ENCODE data around the gene KRTAP9-1. TPM values are rescaled to one million over a fixed set of nuclear protein-coding genes. Genes with fewer than 3 reads are reported as not detected.
"Not testable (repeated sequence)": the region's sequence is repeated elsewhere in the genome, so short reads cannot be mapped to it uniquely, and the experiment has no call there.

KRTAP9-1 gene, protein sequence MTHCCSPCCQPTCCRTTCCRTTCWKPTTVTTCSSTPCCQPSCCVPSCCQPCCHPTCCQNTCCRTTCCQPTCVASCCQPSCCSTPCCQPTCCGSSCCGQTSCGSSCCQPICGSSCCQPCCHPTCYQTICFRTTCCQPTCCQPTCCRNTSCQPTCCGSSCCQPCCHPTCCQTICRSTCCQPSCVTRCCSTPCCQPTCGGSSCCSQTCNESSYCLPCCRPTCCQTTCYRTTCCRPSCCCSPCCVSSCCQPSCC
- not detected in 2 replicates for total RNA-seq
- not detected in 2 replicates for polyA plus RNA-seq
- polyA plus RNA-seq (2011; cell fraction: cytosol; rRNA removed) = not detected in 2 replicates
- polyA plus RNA-seq (2011; cell fraction: nucleus; rRNA removed) = not detected in 2 replicates
- polyA plus RNA-seq (2012) = not detected in 2 replicates
- not detected in 2 replicates for polyA minus RNA-seq
- not detected for polyA minus RNA-seq (2011; cell fraction: cytosol; rRNA and poly(A)+ RNA removed)
- polyA minus RNA-seq (2011; cell fraction: nucleus; rRNA and poly(A)+ RNA removed) = not detected in 2 replicates
- Bru-seq, nascent RNA = not detected
- not detected for BruChase-seq, experiment 1, labeled RNA remaining after a 6-hour chase
- not detected for BruChase-seq, experiment 2, labeled RNA remaining after a 2-hour chase
- long read RNA-seq = 0 reads

DNA sequence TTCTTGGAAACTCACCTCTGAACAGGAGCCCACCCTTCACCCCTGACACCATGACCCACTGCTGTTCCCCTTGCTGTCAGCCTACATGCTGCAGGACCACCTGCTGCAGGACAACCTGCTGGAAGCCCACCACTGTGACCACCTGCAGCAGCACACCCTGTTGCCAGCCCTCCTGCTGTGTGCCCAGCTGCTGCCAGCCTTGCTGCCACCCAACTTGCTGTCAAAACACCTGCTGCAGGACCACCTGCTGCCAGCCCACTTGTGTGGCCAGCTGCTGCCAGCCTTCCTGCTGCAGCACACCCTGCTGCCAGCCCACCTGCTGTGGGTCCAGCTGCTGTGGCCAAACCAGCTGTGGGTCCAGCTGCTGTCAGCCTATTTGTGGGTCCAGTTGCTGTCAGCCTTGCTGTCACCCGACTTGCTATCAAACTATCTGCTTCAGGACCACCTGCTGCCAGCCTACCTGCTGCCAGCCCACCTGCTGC lies at the start of gene KRTAP9-1:
TSS of gene KRTAP9-1 (plus strand) at position 51 of the 482 bp plus-strand sequence. CDS start at position 51, 0 bp downstream.
- H3K9ac ChIP-seq (replicated peaks; ENCODE audit: extremely low read depth, insufficient read depth, low read length); H3K4me3 ChIP-seq (replicated peaks in 1 of 3; ENCODE audit: insufficient read depth in 1 of 3, low read depth in 1 of 3, low read length in 3 of 3); H3K9me1 ChIP-seq (replicated peaks; ENCODE audit: control insufficient read depth, extremely low read depth, insufficient read depth, low read length); POLR2A ChIA-PET; DNase-seq (ENCODE audit: low read depth, low spot score); intact Hi-C loops (cut with micrococcal nuclease); dilution Hi-C loops (cut with MboI; ENCODE audit: extremely low pct_ligation_motif_present, low sequenced_read_pairs); FAIRE-seq; H4K20me1 ChIP-seq (replicated peaks; ENCODE audit: control insufficient read depth, extremely low read depth, insufficient read depth, low read length); H3K9me3 ChIP-seq (replicated peaks; ENCODE audit: control insufficient read depth, insufficient read depth, low read length); H3K27ac ChIP-seq (ENCODE audit: insufficient read depth, low read depth, low read length); H3K27me3 ChIP-seq (ENCODE audit: control insufficient read depth in 2 of 2, insufficient read depth in 2 of 2, low read length in 2 of 2); H3K79me2 ChIP-seq (ENCODE audit: control insufficient read depth, insufficient read depth, low read length); H3K4me1 ChIP-seq (ENCODE audit: control insufficient read depth, extremely low read depth, insufficient read depth, low read length); H3K4me2 ChIP-seq (ENCODE audit: insufficient read depth, low read length); H2AFZ ChIP-seq (ENCODE audit: low read depth, low read length); BruUV-seq (replicated peaks); H3K36me3 ChIP-seq (ENCODE audit: control insufficient read depth in 2 of 2, extremely low read depth in 1 of 2, insufficient read depth in 2 of 2, low read length in 2 of 2); CTCF ChIA-PET: not testable (repeated sequence)

DNA sequence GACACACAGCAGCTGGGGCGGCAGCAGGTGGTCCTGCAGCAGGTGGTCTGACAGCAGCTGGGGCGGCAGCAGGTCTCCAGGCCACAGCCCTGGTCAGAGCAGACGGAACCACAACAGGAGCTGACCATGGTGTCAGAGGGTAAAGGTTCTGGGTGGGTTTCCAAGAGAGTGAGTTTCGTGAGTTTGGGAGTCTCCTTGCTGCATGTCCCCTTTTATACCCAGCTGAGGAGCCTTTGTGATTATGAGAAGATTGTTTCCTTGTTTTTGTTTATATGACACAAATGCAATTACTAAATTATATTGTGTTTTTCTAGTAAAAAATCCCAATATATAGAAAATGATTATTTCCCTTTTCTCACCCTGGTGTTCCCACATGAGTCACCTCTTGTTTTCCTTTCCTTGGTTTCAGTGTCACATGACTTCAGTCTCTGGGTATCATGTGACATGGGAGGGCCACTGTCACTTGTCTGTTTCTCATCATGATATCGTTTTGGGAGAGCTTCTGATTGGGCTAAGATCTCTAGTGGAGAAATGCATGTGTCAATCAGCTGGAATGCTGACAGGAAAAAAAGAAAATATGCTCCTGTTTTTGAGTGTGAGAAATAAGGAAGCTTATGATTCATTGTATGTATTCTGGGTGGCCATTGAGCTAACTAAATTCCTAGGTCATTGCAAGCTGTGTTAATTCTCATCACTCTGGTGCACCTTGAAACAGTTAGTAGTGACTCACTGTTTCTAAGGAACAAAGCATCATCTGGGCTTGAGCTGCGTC lies 49.1 kb upstream of the KRTAP9-1 start, which contains the start of gene KRTAP4-6:
TSS of gene KRTAP4-6 (minus strand) at position 185 of the 772 bp plus-strand sequence. CDS start at position 128, 57 bp downstream.
- no peak for TF ChIP-seq MYC (IDR thresholded peaks at IDR 0.05; ENCODE audit: low read depth, low read length)
- TF ChIP-seq FOS (IDR thresholded peaks at IDR 0.05; ENCODE audit: borderline replicate concordance, insufficient read depth, low read length) = no peak
- TF ChIP-seq, protein P1, sequence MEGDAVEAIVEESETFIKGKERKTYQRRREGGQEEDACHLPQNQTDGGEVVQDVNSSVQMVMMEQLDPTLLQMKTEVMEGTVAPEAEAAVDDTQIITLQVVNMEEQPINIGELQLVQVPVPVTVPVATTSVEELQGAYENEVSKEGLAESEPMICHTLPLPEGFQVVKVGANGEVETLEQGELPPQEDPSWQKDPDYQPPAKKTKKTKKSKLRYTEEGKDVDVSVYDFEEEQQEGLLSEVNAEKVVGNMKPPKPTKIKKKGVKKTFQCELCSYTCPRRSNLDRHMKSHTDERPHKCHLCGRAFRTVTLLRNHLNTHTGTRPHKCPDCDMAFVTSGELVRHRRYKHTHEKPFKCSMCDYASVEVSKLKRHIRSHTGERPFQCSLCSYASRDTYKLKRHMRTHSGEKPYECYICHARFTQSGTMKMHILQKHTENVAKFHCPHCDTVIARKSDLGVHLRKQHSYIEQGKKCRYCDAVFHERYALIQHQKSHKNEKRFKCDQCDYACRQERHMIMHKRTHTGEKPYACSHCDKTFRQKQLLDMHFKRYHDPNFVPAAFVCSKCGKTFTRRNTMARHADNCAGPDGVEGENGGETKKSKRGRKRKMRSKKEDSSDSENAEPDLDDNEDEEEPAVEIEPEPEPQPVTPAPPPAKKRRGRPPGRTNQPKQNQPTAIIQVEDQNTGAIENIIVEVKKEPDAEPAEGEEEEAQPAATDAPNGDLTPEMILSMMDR (IDR thresholded peaks at IDR 0.05; ENCODE audit: extremely low read depth in 1 of 2, insufficient read depth in 1 of 2, low read depth in 1 of 2, low read length in 2 of 2) = no peak
- TF ChIP-seq GATA2 (IDR thresholded peaks at IDR 0.05; ENCODE audit: insufficient read depth, insufficient read length, low read depth, low read length) = no peak
- no peak for TF ChIP-seq POLR2A (IDR thresholded peaks at IDR 0.05; ENCODE audit: low read depth, low read length)
- TF ChIP-seq, protein P2, sequence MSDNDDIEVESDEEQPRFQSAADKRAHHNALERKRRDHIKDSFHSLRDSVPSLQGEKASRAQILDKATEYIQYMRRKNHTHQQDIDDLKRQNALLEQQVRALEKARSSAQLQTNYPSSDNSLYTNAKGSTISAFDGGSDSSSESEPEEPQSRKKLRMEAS (IDR thresholded peaks at IDR 0.05; ENCODE audit: insufficient read depth, insufficient read length) = no peak
- no peak for TF ChIP-seq JUN (IDR thresholded peaks at IDR 0.05; ENCODE audit: borderline replicate concordance, insufficient read depth, insufficient read length, low read depth)
- TF ChIP-seq EZH2 (IDR thresholded peaks at IDR 0.05; ENCODE audit: borderline replicate concordance, low read depth, low read length, severe bottlenecking) = no peak
- TF ChIP-seq POLR2AphosphoS5 (IDR thresholded peaks at IDR 0.05; ENCODE audit: insufficient read depth, low read depth, low read length) = no peak
- Histone ChIP-seq H3K79me2 (ENCODE audit: control insufficient read depth, insufficient read depth, low read length) (no peaks in the 10 kb centered on the region), H3K36me3 (ENCODE audit: control insufficient read depth in 2 of 2, extremely low read depth in 1 of 2, insufficient read depth in 2 of 2, low read length in 2 of 2) (no peaks in the 10 kb centered on the region), H3K9ac (replicated peaks; ENCODE audit: extremely low read depth, insufficient read depth, low read length) (no peak within 1 kb of the TSS), H3K27me3 (ENCODE audit: control insufficient read depth in 2 of 2, insufficient read depth in 2 of 2, low read length in 2 of 2) (no peaks in the 10 kb centered on the region), H3K4me3 (replicated peaks in 1 of 3; ENCODE audit: insufficient read depth in 1 of 3, low read depth in 1 of 3, low read length in 3 of 3) (no peak within 1 kb of the TSS), H2AFZ (ENCODE audit: low read depth, low read length) (no peak within 1 kb of the TSS), H4K20me1 (replicated peaks; ENCODE audit: control insufficient read depth, extremely low read depth, insufficient read depth, low read length) (no peaks in the 10 kb centered on the region), H3K4me2 (ENCODE audit: insufficient read depth, low read length) (no peak within 1 kb of the TSS), H3K27ac (ENCODE audit: insufficient read depth, low read depth, low read length) (no peak within 1 kb of the TSS), H3K9me1 (replicated peaks; ENCODE audit: control insufficient read depth, extremely low read depth, insufficient read depth, low read length) (no peaks in the 10 kb centered on the region), H3K4me1 (ENCODE audit: control insufficient read depth, extremely low read depth, insufficient read depth, low read length) (no peaks in the 10 kb centered on the region), H3K9me3 (replicated peaks; ENCODE audit: control insufficient read depth, insufficient read depth, low read length) (no peaks in the 10 kb centered on the region)
- CTCF ChIA-PET = no interaction called here
- BruUV-seq (replicated peaks) = no TSS peak
- intact Hi-C loops (cut with micrococcal nuclease) = no loop called here
- dilution Hi-C loops (cut with MboI; ENCODE audit: extremely low pct_ligation_motif_present, low sequenced_read_pairs) = no loop called here
- DNase-seq (ENCODE audit: low read depth, low spot score) (no peak), FAIRE-seq (no peak)
- POLR2A ChIA-PET = no interaction called here

Measured in endothelial cell of umbilical vein (primary cell).